HFF-Myc (cell line): ENCODE data around the gene SP110.
A peak's percentile ranks its signal among the peaks of the same experiment; 100 is the strongest.

Source experiments
- DNase-seq: peaks from one replicate; pipeline ENCODE4 v3.0.0-alpha.2; 2011; ENCODE audit warnings: low read depth; ENCODE audit errors: extremely low read depth
- H3K4me3 ChIP-seq: replicated peaks from 2 replicates; pipeline ENCODE4 v1.5.1; 2011; ENCODE audit warnings: low read depth, mild to moderate bottlenecking, control low read depth, low read length
- TF ChIP-seq, protein P1 (sequence below): IDR thresholded peaks from 2 replicates; pipeline ENCODE4 v1.5.1; 2012; ENCODE audit warnings: mild to moderate bottlenecking, low read depth, low read length, control low read depth; ENCODE audit errors: missing control alignments

Gene SP110

DNA sequence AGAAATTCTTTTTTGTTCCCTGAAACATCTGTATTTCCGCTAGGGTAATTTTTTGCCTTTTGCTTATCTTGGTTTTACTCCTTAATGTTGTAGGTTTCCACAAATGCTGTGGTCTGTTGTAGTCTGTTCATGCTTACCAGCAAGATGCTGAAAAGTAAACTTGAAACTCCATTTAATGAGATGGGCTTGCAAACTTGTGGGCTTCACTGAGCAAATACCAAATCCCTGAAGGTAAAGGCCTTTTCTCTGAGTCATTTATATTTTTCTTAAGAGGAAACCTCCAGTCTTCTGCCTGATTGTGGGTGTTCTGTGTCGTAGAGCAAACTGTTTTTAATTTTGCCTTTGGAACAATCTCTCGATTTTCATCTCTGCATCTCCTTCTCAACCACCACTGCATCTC lies 15.1 kb upstream of the SP110 start:
- TF ChIP-seq, protein P1, sequence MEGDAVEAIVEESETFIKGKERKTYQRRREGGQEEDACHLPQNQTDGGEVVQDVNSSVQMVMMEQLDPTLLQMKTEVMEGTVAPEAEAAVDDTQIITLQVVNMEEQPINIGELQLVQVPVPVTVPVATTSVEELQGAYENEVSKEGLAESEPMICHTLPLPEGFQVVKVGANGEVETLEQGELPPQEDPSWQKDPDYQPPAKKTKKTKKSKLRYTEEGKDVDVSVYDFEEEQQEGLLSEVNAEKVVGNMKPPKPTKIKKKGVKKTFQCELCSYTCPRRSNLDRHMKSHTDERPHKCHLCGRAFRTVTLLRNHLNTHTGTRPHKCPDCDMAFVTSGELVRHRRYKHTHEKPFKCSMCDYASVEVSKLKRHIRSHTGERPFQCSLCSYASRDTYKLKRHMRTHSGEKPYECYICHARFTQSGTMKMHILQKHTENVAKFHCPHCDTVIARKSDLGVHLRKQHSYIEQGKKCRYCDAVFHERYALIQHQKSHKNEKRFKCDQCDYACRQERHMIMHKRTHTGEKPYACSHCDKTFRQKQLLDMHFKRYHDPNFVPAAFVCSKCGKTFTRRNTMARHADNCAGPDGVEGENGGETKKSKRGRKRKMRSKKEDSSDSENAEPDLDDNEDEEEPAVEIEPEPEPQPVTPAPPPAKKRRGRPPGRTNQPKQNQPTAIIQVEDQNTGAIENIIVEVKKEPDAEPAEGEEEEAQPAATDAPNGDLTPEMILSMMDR = no peak
- H3K4me3 ChIP-seq = no peak overlapping the region
- no peak for DNase-seq

DNA sequence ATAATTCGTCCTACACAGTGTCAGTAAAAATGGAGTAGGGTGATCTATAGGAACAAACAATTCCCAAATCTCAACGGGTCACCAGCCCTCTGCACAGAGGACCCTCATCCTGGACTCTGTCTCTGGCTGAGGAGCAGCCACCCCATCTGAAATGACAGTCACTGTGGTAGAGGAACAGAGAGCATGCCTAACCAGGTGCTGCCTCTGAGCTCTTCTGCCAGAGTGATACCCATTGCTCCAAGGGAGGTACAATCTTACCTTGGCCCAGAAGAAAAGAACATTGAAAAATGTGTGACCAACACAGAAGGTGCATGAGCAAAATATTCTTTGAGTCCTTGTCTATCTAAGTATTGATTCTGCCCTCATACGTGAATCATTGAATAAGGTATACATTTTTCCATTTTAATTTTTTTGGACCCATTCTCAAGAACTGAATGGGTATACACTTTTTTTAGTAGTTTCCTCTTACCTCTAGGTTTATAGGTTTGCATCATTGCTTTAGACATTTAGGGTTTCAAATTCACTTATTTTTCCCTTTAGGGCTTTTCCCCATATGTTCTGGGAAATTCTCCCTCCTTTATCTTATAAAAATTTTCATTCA lies 14.4 kb upstream of the SP110 start:
- no peak overlapping the region for H3K4me3 ChIP-seq
- TF ChIP-seq, protein P1 = no peak
- no peak for DNase-seq

DNA sequence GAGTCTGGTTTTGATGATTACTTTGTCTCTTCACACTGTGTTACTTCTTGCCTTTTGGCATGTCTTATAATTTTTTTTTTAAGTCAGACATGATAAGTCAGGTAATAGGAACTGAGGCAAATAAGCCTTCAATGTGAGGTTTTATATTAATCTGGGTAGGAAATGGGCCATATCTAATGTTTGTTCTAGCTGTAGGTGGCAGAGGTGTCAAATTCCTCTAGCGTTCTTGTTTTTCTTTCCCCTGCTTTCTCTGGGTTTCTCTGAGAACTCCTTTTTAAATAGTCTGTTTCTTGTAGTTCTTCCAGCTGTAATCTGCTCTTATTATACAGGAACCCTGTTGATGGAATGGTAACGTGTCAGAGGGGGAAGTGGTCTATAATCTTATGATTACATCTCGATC lies 11.5 kb upstream of the SP110 start:
- H3K4me3 ChIP-seq = no peak overlapping the region
- TF ChIP-seq, protein P1 = no peak
- no peak for DNase-seq

DNA sequence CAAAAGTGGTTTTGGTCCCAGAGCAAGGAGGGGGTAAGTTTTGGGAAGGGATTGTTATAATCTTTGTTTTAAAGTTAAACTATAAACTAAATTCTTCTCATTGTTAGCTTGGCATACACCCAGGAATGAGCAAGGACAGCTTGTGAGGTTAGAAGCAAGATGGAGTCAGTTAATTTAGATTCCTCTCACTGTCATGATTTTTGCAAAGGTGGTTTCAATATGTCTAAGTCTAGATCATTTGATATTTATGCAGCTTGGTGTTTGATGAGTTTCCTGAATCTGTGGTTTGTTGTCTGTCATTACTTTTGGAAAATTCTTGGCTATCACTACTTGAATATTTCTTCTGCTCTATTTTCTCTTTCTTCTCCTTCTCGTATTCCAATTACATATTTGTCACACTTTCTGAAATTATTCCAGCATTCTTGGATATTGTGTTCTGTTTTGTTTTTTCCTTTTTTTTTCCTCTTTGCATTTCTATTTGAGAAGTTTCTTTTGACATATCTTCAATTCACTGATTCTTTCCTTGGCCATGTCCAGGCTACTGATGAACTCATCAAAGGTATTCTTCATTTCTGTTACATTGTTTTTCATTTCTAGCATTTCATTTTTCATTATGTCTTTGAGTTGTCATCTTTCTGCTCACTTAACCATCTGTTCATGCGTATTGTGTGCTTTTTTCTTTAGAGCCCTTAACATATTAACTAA lies 10.9 kb upstream of the SP110 start:
- no peak overlapping the region for H3K4me3 ChIP-seq
- TF ChIP-seq, protein P1 = no peak
- DNase-seq = peak; percentile 15

DNA sequence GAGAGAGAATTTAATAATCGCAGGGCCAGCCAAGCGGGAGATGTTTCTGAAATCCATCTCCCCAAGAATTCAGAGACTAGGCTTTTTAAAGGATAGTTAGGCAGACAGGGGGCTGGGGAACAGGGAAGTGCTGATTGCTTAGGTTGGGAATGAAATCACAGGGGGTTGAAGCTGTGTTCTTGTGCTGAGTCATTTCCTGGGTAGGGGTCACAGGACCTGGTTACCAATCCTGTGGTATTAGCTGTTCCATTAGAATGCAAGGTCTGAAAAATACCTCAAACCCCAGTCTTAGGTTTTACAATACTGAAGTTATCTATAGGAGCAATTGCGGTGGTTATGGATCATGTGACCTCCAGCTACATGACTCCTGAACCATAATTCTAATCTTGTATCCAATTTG lies 10.3 kb upstream of the SP110 start:
- TF ChIP-seq, protein P1 = no peak
- DNase-seq = peak; percentile 44
- H3K4me3 ChIP-seq = no peak overlapping the region

DNA sequence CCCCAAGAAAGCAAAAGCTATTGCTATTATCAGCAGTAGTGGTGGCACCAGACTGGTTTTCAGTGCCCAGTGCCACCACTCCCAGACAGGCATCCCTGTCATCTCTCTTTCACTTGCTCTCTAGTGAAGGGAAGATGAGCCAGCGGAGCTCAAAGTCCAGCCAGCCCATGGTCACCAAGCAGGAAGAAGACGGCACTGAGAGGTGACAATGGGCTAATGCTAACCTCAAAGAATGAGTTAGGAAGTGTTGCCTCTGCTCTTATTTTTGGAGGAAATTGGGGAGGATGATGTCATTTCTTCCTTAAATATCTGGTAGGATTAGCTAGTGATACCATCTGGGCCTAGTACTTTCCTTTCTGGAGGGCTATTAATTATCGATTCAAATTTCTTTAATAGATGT lies 7.4 kb upstream of the SP110 start:
- no peak overlapping the region for H3K4me3 ChIP-seq
- no peak for DNase-seq
- TF ChIP-seq, protein P1 = no peak
